Neural cell (in vitro differentiated cells): ENCODE measurements around the gene CKAP4.

Source experiments
- CTCF ChIP-seq: fragments of 450-650 bp; IDR thresholded peaks from 2 replicates; pipeline ENCODE4 v1.5.1; 2014; ENCODE audit warnings: antibody characterized with exemption, mild to moderate bottlenecking, moderate library complexity; ENCODE audit not compliant: poor library complexity, severe bottlenecking
- EP300 ChIP-seq: fragments of 450-650 bp; conservative IDR thresholded peaks from 2 replicates; pipeline ENCODE4 v1.6.1; 2014; ENCODE audit warnings: antibody characterized with exemption, mild to moderate bottlenecking, moderate library complexity; ENCODE audit not compliant: poor library complexity, severe bottlenecking
- EZH2 ChIP-seq: fragments of 200-600, 300-800 bp; shearing (Covaris generic), sonication (generic); IDR thresholded peaks from 2 replicates; pipeline ENCODE4 v1.6.1; 2014; ENCODE audit warnings: antibody characterized with exemption, low read length, borderline replicate concordance, mild to moderate bottlenecking; ENCODE audit not compliant: insufficient read depth, poor library complexity, severe bottlenecking
- MXI1 ChIP-seq: fragments of 450-650 bp; conservative IDR thresholded peaks from 2 replicates; pipeline ENCODE4 v1.6.1; 2014; ENCODE audit warnings: antibody characterized with exemption, mild to moderate bottlenecking; ENCODE audit not compliant: poor library complexity, severe bottlenecking
- POLR2AphosphoS5 ChIP-seq: IDR thresholded peaks from 2 replicates; pipeline ENCODE4 v1.6.1; 2012
- RAD21 ChIP-seq: fragments of 450-650 bp; conservative IDR thresholded peaks from 2 replicates; pipeline ENCODE4 v1.6.1; 2014; ENCODE audit warnings: antibody characterized with exemption, mild to moderate bottlenecking, moderate library complexity
- REST ChIP-seq: IDR thresholded peaks from 2 replicates; pipeline ENCODE4 v1.6.1; 2012; ENCODE audit warnings: borderline replicate concordance

GRCh38 chr12:106190581-106190980 lies 57.2 kb downstream of the CKAP4 start:
- TF ChIP-seq CTCF = no peak
- no peak for TF ChIP-seq EP300
- no peak for TF ChIP-seq REST
- TF ChIP-seq MXI1 = no peak
- TF ChIP-seq POLR2AphosphoS5 = no peak
- TF ChIP-seq RAD21 = no peak
- TF ChIP-seq EZH2 = no peak
